GM21576 (cell line): Measurements from ENCODE around the gene KIF26B.
A peak's percentile ranks its signal among the peaks of the same experiment; 100 is the strongest.

Experiments used
- ATAC-seq: cut with Tn5 transposase; IDR thresholded peaks from one replicate; pipeline ENCODE4 v1.9.1; 2021; ENCODE audit warnings: mild to moderate bottlenecking, moderate library complexity; ENCODE audit not compliant: unreplicated experiment

The KIF26B gene

DNA sequence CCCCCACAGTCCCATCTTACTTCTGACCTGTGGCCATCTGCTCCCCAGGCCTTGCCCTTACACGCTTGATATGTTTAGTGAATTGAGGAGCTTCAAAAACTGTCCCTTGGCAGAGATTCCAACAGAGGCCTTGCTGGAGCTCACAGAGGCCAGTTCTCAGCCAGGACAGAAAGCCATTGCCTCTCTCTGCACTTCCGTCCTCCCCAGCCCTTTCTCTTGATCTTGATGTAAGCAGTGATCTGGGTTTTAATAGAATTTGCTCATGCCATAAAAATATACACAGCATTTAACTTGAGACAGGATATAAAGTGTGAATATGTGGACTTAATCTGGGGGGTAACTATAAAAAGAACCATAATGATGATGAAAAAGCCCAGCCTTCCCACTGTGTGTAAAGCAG lies 453.5 kb downstream of the KIF26B start:
- ATAC-seq = no peak

- ATAC-seq = no peak
These were observed 454.8 kb downstream of the KIF26B start for GRCh38 chr1:245609354-245610150.

- no peak for ATAC-seq
These were observed 456.5 kb downstream of the KIF26B start for GRCh38 chr1:245611251-245611650.

- no peak for ATAC-seq
These were observed 459.7 kb downstream of the KIF26B start for GRCh38 chr1:245614476-245614875.

GRCh38 chr1:245615001-245615400 lies 460.2 kb downstream of the KIF26B start:
- ATAC-seq = no peak

- no peak for ATAC-seq
These were observed 466.8 kb downstream of the KIF26B start for GRCh38 chr1:245621589-245621988.

- no peak for ATAC-seq
These were observed 467.7 kb downstream of the KIF26B start for GRCh38 chr1:245622332-245623014.

- no peak for ATAC-seq
These were observed 486.6 kb downstream of the KIF26B start for GRCh38 chr1:245641384-245641783.

DNA sequence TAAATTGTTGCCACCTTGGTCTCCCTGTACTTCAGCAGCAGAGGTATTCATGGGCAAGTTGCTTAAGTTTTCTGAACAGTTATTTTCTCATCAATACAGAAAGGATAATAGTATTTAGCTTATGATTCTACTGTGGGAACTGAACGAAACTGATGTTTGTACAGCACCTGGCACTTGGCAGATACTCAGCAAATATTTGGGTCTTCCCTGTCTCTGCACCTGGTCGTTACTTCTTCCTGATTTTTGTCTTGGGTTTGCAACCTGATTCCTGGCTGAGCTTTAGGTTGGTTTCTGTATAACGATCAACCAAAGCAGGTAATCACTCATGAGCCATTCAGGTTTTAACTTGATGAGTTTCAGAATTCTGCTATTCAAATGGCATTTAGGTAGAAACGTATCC lies 490.6 kb downstream of the KIF26B start:
- ATAC-seq = peak; percentile 16

DNA sequence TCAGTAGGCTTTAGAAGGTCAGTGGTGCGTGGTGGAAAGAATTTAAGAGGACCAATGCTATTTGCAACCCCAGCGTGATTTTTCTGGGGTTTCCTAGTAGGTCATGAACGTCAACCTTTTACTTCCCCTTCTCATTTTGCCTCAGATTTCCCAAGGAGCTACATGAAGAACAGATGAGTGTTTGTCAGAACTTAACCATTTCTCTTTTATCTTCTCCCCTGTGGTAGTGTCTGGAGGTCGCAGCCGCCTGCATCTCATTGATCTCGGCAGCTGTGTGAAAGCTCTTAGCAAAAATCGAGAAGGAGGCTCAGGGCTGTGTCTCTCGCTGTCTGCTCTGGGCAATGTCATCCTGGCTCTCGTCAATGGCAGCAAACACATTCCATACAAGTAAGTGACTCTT lies 491.1 kb downstream of the KIF26B start:
- ATAC-seq = peak; percentile 50

DNA sequence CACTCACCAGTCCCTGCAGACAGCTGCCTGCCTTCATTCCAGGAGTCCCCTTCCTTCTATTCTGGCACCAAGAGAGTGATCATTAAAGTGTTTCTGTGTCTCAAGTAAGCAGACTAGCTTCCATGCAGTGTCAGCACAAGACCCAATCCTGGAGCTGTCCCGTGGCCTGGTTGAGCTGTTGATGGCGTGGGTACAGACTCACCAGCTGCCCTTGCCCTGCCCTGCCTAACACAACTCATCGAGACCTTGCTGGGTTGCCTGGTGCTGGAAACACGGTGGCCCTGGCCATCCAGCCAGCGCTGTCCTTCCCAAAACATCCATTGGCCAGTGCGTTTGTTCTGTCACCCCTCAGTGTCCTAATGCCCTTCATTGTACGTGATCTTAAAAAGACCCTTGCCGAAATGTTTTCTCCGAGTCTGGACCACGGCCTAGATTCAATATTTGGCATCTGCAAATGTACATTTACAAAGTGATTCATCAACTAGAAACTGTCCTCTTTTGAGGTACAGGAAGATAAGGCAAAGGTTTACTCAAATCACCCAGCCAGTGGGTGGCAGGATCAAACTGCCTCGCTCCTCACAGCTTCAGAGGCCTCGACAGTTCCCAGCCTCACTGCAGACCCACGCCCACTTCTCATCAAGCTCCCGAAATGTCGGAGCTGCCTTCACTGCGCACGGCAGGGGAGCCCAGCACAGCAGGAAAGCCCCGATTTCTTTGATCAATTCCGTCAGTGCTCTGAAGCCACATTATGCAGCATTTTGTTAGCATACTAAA lies 494.2 kb downstream of the KIF26B start:
- ATAC-seq = no peak

DNA sequence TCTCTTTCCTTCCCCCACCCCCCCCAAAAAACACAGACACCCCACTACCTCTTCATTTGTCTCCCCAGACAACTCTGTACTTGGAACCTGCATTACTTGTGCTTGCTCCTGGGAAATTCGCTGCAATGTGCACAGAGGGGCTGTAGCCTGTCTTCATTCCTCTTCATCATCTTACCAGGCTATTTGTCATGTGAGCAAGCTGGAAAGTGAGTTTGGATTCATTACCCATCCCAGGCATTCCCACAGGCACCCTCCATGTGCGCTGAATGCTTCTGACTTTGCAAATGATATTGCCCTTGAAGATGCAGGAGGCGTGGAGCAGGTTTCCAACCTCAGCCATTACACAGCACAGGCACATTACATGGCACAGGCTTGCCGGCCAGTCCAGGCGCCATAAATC lies 494.9 kb downstream of the KIF26B start:
- no peak for ATAC-seq

DNA sequence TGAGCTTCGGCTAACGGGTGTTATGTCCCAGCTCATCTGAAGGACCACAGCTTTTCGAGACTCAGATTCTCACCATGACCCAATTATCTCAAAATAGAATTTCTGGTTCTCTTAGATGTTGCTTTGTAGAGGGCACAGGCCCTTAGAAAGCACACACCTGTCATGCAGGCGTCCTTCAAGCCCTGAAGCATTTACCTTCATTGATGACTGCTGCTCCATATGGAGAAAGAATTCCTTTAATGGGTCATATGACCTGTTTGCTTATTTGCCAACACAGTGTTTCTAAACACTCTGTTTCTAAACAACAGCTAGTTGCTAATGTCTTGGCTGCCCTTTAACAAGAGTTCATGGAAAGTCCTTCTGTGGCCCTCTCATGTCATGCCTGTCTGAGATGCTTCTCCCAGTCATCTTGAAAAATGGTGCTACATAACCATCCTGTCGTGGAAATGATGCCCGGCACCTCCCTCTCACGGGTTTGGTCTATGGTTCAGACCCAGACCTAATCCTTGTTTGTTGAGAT lies 495.7 kb downstream of the KIF26B start:
- ATAC-seq = no peak

DNA sequence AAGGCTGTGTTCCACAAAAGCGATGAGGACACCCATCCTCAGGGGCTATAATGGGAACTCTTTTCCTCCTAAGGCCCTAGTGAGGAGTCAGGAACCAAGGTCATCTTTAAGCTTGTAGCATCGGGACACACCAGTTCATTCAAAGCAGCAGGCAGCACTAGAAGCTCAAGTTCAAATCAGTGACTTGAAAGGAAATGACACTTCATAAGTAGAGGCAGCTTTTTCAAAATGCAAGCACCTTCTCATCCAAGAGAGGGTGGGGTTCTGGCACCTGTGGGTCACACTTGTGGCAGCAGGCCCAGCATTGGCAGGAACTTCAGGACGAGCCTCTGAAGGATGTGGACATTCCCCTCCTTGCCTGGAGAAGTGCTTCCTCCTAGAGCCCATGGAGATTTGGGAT lies 496.3 kb downstream of the KIF26B start:
- ATAC-seq = no peak

GRCh38 chr1:245652116-245652515 lies 497.3 kb downstream of the KIF26B start:
- ATAC-seq = no peak

GRCh38 chr1:245652660-245653427 lies 498.1 kb downstream of the KIF26B start:
- no peak for ATAC-seq

DNA sequence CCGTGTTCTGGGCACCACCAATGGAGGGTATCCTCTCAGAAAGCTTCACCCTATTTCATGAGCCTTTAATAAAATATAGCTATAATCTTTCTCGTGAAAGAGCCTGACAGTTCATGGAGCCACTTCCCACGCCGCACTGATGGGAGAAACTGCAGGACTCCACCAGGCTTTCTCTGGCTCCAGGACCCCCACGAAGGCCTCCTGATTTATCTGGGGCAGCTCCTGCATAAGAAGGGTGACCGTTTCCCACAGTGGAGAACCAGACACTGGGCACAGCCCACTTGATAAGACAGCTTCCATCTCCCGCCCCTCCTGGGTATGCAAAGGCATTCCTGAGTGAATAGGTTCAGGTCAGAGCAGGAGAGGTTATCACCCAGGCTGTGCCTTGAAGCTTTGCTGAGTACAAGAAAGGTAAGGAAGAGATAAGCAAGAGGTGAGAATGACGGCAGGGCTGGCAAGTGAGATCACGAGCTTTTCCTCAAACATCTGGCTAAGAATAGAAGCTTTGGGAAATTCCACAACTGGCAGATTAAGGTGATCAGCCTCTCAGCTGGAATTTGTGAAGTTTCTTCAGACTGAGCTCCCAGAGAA lies 499.8 kb downstream of the KIF26B start:
- ATAC-seq = no peak

DNA sequence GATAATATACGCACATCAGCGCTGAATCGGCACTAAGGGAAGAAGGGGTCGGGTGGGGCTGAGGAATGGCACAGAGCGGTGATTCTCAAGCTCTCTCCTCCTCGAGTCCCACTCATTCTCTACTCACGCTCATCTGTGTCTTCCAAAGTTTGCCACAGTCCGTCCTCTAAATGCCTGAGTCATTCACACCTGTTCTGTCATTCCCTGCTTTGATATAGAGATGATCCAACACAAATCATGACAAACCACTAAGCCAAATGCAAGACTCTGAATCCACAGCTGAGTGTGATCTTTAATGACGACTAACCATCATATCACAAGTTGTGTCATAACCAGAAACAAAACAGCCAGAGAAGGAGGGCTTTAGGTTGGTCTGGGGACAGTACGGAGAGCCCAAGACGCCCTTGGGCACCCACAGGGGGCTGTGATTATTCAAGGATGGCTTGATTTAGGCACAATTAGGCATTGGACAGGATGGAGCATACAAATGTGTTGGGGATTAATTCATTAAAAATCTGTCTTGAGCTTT lies 501.5 kb downstream of the KIF26B start:
- ATAC-seq = no peak

- no peak for ATAC-seq
These were observed 502.6 kb downstream of the KIF26B start for GRCh38 chr1:245657371-245657770.

- ATAC-seq = no peak
These were observed 508.6 kb downstream of the KIF26B start for GRCh38 chr1:245663373-245663772.
